Lower lobe of right lung (tissue), 2 donors: ENCODE results near the gene ZFYVE21. TPM values are rescaled to one million over a fixed set of nuclear protein-coding genes. Genes with fewer than 3 reads are reported as not detected.

Experiments
- ATAC-seq, 2 donors: fragments of 200-7000 bp; cut with Tn5 transposase; one replicate each; pipeline ENCODE4 v1.9.1; 2020 to 2022; ENCODE audit warnings: mild to moderate bottlenecking in 2 of 2, moderate library complexity in 2 of 2
- DNase-seq: peaks from one replicate; pipeline ENCODE4 v3.0.0-alpha.2; 2020
- H3K27ac ChIP-seq: fragments of 200-600 bp; one replicate; pipeline ENCODE4 v1.8.0; 2022
- H3K27me3 ChIP-seq: fragments of 200-600 bp; one replicate; pipeline ENCODE4 v1.8.0; 2022; ENCODE audit warnings: low read depth
- H3K36me3 ChIP-seq: fragments of 200-600 bp; one replicate; pipeline ENCODE4 v1.8.0; 2022; ENCODE audit warnings: mild to moderate bottlenecking
- H3K4me1 ChIP-seq: fragments of 200-600 bp; one replicate; pipeline ENCODE4 v1.8.0; 2022
- H3K4me3 ChIP-seq: fragments of 200-600 bp; one replicate; pipeline ENCODE4 v1.8.0; 2022; ENCODE audit warnings: mild to moderate bottlenecking
- H3K9me3 ChIP-seq: fragments of 200-600 bp; one replicate; pipeline ENCODE4 v1.8.0; 2022
- intact Hi-C: fragments of 100-400 bp; cut with DNase I; formaldehyde crosslinking; loops from one replicate; pipeline ENCODE4 v1.11.0; 2022
- total RNA-seq: library from RNA; stranded (reverse); fragmentation: NEBNext Ultra II Directional; extraction: Animal tissue kit (Norgen Biotek cat#: 25700); gene quantifications from one replicate; pipeline ENCODE4 v1.2.1, GENCODE V29; 2021
- TF ChIP-seq, protein P1 (sequence below): fragments of 200-600 bp; IDR thresholded peaks from one replicate; pipeline ENCODE4 v1.8.0; 2022; ENCODE audit warnings: antibody characterized with exemption, mild to moderate bottlenecking
- donor health status: DM: no; HTN: yes; CAD: no; lungs with severe emphysema.

The ZFYVE21 gene
- total RNA-seq, 1 donor from 2014 or later = 49.4 TPM

DNA sequence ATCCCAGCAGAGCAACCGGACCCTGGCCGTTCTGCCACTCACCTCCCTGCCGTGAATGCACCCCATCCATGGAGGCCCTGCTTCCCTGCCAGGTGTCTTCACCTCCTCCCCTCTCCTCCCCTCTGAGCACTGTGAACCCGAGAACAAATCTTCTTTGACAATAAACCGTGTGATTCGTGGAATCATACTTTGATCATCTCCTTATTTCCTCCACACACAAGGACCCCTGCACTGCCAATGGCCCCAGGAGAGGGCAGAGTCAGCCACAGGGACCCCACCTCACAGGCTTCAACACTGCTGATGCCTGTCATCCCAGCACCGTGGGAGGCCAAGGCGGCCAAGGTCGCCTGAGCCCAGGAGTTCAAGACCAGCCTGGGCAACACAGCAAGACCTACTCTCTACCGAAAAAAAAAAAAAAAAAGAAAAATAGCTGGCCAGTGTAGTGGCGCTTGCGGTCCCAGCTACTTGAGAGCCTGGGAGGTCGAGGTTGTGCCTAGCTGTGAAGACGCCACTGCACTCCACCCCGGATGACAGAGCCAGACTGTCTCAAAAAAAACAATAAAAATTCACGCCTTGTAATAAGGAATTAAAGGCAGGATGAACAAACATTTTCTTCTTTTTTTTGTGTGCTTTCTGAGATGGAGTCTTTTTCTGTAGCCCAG is 1.4 kb upstream of the ZFYVE21 start:
- peaks cover 6% of the 10 kb centered on the region for H3K36me3 ChIP-seq
- H3K4me1 ChIP-seq = peaks cover 60% of the 10 kb centered on the region
- H3K4me3 ChIP-seq = peak overlapping the region; percentile 86
- no peak overlapping the region for H3K27ac ChIP-seq
- no peaks in the 10 kb centered on the region for H3K9me3 ChIP-seq
- intact Hi-C loops = no loop called here
- no peaks in the 10 kb centered on the region for H3K27me3 ChIP-seq
- ATAC-seq (no peak), DNase-seq (no peak)
- TF ChIP-seq, protein P1, sequence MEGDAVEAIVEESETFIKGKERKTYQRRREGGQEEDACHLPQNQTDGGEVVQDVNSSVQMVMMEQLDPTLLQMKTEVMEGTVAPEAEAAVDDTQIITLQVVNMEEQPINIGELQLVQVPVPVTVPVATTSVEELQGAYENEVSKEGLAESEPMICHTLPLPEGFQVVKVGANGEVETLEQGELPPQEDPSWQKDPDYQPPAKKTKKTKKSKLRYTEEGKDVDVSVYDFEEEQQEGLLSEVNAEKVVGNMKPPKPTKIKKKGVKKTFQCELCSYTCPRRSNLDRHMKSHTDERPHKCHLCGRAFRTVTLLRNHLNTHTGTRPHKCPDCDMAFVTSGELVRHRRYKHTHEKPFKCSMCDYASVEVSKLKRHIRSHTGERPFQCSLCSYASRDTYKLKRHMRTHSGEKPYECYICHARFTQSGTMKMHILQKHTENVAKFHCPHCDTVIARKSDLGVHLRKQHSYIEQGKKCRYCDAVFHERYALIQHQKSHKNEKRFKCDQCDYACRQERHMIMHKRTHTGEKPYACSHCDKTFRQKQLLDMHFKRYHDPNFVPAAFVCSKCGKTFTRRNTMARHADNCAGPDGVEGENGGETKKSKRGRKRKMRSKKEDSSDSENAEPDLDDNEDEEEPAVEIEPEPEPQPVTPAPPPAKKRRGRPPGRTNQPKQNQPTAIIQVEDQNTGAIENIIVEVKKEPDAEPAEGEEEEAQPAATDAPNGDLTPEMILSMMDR = no peak

- H3K9me3 ChIP-seq = no peaks in the 10 kb centered on the region
- peak overlapping the region; percentile 87 for H3K27ac ChIP-seq
- intact Hi-C loops = no loop called here
- peak overlapping the region; percentile 86 for H3K4me3 ChIP-seq
- H3K27me3 ChIP-seq = no peaks in the 10 kb centered on the region
- TF ChIP-seq, protein P1 = no peak
- DNase-seq = peak; percentile 72
- H3K4me1 ChIP-seq = peaks cover 51% of the 10 kb centered on the region
- ATAC-seq = peak; percentile 2 to 13
- no peaks in the 10 kb centered on the region for H3K36me3 ChIP-seq
Measured at GRCh38 chr14:103716091-103716801, 636 bp downstream of the ZFYVE21 start.

DNA sequence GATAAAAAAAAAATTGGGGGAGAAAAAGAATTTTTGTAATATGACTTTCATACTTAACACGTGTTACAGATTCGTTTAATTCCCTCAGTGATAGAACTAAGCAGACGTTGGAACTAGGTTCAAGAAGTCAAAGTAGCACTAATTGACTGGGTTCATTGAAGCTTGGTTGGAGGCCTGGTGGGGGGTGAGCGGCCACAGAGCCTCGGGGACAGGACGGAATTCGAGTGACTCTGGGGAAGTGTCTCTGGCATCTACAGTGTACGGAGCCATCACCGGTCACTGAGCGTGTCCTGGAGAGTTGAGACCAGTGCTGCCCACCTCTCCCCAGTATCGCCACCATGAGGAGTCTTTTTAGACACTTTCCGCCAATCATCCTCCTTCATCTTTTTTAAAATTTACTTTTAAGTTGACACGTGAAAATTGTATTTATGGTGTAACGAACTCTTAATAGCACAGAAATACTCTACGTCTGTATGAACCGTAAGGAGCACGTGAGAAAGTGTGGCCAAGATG is 1.3 kb downstream of the ZFYVE21 start:
- H3K36me3 ChIP-seq = no peaks in the 10 kb centered on the region
- H3K4me1 ChIP-seq = peaks cover 44% of the 10 kb centered on the region
- no peaks in the 10 kb centered on the region for H3K9me3 ChIP-seq
- no peaks in the 10 kb centered on the region for H3K27me3 ChIP-seq
- intact Hi-C loops = no loop called here
- TF ChIP-seq, protein P1 = no peak
- ATAC-seq = no peak
- peak overlapping the region; percentile 86 for H3K4me3 ChIP-seq
- DNase-seq = no peak
- no peak overlapping the region for H3K27ac ChIP-seq

GRCh38 chr14:103718572-103718971 is 3.0 kb downstream of the ZFYVE21 start:
- peaks cover 43% of the 10 kb centered on the region for H3K4me1 ChIP-seq
- H3K9me3 ChIP-seq = no peaks in the 10 kb centered on the region
- intact Hi-C loops = no loop called here
- no peak overlapping the region for H3K4me3 ChIP-seq
- no peak overlapping the region for H3K27ac ChIP-seq
- ATAC-seq (no peak), DNase-seq (no peak)
- H3K27me3 ChIP-seq = no peaks in the 10 kb centered on the region
- H3K36me3 ChIP-seq = no peaks in the 10 kb centered on the region
- TF ChIP-seq, protein P1 = no peak

DNA sequence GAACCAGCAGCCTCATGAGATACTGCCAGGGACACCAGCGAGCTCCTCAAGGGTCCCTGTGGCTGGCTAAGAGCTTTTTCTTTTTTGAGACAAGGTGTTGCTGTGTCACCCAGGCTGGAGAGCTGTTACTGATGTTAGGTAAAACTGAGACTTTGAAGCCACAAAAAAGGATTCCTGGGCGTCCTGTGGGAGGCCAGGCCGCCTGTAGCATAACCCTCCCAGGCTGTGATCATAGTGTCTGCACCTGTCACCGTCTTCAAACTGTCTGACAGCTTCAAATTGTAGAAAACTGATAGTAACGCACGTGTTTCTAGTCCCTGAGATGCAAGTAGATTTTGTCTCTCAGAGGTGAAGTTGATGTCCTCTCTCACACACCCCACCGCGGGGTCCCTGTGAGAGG is 4.1 kb downstream of the ZFYVE21 start:
- Histone ChIP-seq H3K27ac (no peak overlapping the region), H3K4me3 (no peak overlapping the region), H3K9me3 (no peaks in the 10 kb centered on the region), H3K4me1 (peaks cover 50% of the 10 kb centered on the region), H3K27me3 (no peaks in the 10 kb centered on the region), H3K36me3 (no peaks in the 10 kb centered on the region)
- TF ChIP-seq, protein P1 = no peak
- intact Hi-C loops = no loop called here
- DNase-seq (no peak), ATAC-seq (no peak)
